ENCODE results near the gene KCND2.

- TF ChIP-seq, protein P1, sequence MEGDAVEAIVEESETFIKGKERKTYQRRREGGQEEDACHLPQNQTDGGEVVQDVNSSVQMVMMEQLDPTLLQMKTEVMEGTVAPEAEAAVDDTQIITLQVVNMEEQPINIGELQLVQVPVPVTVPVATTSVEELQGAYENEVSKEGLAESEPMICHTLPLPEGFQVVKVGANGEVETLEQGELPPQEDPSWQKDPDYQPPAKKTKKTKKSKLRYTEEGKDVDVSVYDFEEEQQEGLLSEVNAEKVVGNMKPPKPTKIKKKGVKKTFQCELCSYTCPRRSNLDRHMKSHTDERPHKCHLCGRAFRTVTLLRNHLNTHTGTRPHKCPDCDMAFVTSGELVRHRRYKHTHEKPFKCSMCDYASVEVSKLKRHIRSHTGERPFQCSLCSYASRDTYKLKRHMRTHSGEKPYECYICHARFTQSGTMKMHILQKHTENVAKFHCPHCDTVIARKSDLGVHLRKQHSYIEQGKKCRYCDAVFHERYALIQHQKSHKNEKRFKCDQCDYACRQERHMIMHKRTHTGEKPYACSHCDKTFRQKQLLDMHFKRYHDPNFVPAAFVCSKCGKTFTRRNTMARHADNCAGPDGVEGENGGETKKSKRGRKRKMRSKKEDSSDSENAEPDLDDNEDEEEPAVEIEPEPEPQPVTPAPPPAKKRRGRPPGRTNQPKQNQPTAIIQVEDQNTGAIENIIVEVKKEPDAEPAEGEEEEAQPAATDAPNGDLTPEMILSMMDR (IDR thresholded peaks at IDR 0.05; ENCODE audit: low read depth, low read length): no peak
- TF ChIP-seq POLR2A (IDR thresholded peaks at IDR 0.05; ENCODE audit: extremely low read depth, insufficient read length): no peak
- TF ChIP-seq, protein P2, sequence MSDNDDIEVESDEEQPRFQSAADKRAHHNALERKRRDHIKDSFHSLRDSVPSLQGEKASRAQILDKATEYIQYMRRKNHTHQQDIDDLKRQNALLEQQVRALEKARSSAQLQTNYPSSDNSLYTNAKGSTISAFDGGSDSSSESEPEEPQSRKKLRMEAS (IDR thresholded peaks at IDR 0.05; ENCODE audit: low read depth, low read length): no peak
Observed at GRCh38 chr7:120512701-120513100, 239.7 kb downstream of the KCND2 start.

Measured in NB4 (cell line).